Stimulated activated CD8-positive, alpha-beta memory T cell treated with anti-CD3 and anti-CD28 coated beads, Interleukin-4, amount 100 ng/mL, for 48 hours (primary cell): Measurements from ENCODE around the gene LDHAL6B.

ENCODE experiments used
- DNase-seq: peaks from one replicate; pipeline ENCODE4 v3.0.0-alpha.2; 2020

The LDHAL6B gene

GRCh38 chr15:59178151-59178695, 28.4 kb upstream of the LDHAL6B start:
- no peak for DNase-seq

GRCh38 chr15:59179717-59180116, 26.9 kb upstream of the LDHAL6B start:
- DNase-seq, result no peak

GRCh38 chr15:59180945-59181600, 25.6 kb upstream of the LDHAL6B start:
- no peak for DNase-seq

- no peak for DNase-seq
Measured at GRCh38 chr15:59185725-59186124, 20.9 kb upstream of the LDHAL6B start.

- DNase-seq, result no peak
Measured at GRCh38 chr15:59186501-59186900, 20.1 kb upstream of the LDHAL6B start.

- DNase-seq, result no peak
Measured at GRCh38 chr15:59189241-59189640, 17.4 kb upstream of the LDHAL6B start.

- DNase-seq, result no peak
Measured at GRCh38 chr15:59190291-59190690, 16.4 kb upstream of the LDHAL6B start.

- no peak for DNase-seq
Measured at GRCh38 chr15:59191855-59192237, 14.8 kb upstream of the LDHAL6B start.

GRCh38 chr15:59194639-59195325, 11.9 kb upstream of the LDHAL6B start:
- no peak for DNase-seq

- DNase-seq, result no peak
Measured at GRCh38 chr15:59196416-59196815, 10.2 kb upstream of the LDHAL6B start.

GRCh38 chr15:59197454-59197853, 9.2 kb upstream of the LDHAL6B start:
- no peak for DNase-seq

GRCh38 chr15:59199626-59200465, 6.8 kb upstream of the LDHAL6B start:
- no peak for DNase-seq

- no peak for DNase-seq
Measured at GRCh38 chr15:59200560-59200959, 6.1 kb upstream of the LDHAL6B start.

- no peak for DNase-seq
Measured at GRCh38 chr15:59203008-59203407, 3.6 kb upstream of the LDHAL6B start.

GRCh38 chr15:59203657-59204056, 3.0 kb upstream of the LDHAL6B start:
- no peak for DNase-seq

- DNase-seq, result no peak
Measured at GRCh38 chr15:59205839-59206622, 612 bp upstream of the LDHAL6B start.

GRCh38 chr15:59208613-59209249, 2.1 kb downstream of the LDHAL6B start:
- no peak for DNase-seq

GRCh38 chr15:59210186-59210585, 3.5 kb downstream of the LDHAL6B start:
- no peak for DNase-seq

- DNase-seq, result no peak
Measured at GRCh38 chr15:59216911-59217310, 10.3 kb downstream of the LDHAL6B start.

GRCh38 chr15:59217876-59218498, 11.3 kb downstream of the LDHAL6B start:
- no peak for DNase-seq

GRCh38 chr15:59218710-59219109, 12.1 kb downstream of the LDHAL6B start:
- no peak for DNase-seq
